GM18526 (cell line): ENCODE results near the gene TOMM6.

Experiments used
- POLR2A ChIP-seq: IDR thresholded peaks from 3 replicates; pipeline ENCODE4 v1.6.1; 2011; ENCODE audit not compliant: insufficient read length; ENCODE audit errors: extremely low read depth

TOMM6 gene

DNA sequence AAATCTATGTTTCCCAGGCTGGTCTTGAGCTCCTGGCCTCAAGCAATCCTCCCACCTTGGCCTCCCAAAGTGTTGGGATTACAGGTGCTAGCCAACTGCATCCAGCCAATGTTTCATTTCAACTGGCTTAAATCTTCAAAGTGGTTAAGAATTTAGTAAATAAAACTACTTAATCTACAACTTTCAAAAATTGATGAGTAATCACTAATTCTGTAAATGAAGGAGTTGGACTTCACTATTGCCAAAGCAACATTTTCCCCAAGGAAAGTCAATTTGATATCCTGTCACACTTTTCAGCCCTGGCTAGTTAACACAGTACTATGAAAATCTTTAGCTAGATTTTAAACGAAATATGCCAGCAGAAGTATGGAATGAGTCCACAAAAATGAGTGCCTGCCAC, 3.8 kb downstream of the TOMM6 start:
- TF ChIP-seq POLR2A: no peak

DNA sequence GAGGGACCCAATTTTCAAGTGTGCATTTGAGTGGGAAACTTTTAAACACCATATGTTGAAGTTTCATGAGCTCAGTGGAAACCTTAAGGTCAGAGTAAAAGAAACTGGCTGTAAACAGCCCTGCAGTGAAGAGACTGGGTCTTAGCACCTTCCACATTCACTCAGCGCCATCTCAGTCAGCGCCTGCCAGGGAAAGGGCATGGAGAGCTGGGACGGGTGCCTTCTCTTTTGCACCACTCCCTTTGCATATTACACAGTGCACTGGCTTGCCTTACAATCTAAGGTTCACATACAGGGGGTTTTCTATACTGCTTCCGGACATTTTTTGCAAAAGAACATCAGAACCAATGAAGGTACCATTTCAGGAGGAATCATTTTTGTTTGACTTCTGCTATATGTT, 4.5 kb downstream of the TOMM6 start:
- no peak for TF ChIP-seq POLR2A

GRCh38 chr6:41796474-41796873, 9.0 kb downstream of the TOMM6 start:
- TF ChIP-seq POLR2A: no peak

DNA sequence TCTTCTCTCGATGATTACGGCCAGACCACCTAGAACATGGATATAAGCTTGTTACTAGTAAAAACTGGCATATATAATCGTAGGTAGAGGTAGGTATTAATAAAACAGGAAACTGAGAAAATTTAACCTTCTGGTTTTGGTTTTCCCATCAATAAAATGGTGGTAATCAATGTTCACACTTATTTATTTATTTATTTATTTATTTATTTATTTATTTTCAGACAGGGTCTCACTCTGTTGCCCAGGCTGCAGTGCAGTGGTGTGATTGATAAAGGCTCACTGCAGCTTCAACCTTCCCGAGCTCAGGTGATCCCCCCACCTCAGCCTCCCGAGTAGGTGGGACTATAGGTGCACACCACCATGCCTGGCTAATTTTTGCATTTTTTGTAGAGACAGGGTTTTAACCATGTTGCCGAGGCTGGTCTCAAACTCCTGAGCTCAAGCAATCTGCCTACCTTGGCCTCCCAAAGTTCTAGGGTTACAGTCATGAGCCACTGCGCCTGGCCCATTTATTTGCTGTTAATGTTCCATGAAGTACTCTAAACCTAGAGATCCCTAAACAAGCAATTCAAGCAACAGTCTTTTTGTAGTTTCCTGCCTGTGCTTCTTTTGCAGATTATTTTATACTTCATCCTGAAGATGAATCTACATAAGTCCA, 11.5 kb downstream of the TOMM6 start:
- TF ChIP-seq POLR2A: no peak

DNA sequence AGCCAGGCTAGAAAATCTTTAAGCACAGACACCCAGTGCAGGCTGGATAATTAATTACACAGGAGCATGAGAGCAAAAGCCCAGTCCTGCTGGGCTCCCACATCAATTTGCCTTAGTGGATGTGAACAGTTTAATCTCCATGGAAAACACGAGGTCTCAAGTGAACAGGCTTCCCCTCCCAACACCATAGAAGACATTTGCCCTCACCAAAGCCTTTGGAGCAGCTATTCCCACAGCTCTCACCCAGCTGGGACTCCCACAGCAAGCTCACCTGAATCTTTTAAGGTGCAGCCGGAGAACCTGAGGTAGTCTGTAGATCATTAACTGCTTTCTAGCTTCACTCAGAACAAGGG, 12.0 kb downstream of the TOMM6 start:
- TF ChIP-seq POLR2A: no peak

GRCh38 chr6:41801380-41801779, 13.9 kb downstream of the TOMM6 start:
- no peak for TF ChIP-seq POLR2A

GRCh38 chr6:41805830-41806774, 18.6 kb downstream of the TOMM6 start:
- TF ChIP-seq POLR2A: no peak

- TF ChIP-seq POLR2A: no peak
These were observed 23.6 kb downstream of the TOMM6 start for GRCh38 chr6:41811095-41811494.

DNA sequence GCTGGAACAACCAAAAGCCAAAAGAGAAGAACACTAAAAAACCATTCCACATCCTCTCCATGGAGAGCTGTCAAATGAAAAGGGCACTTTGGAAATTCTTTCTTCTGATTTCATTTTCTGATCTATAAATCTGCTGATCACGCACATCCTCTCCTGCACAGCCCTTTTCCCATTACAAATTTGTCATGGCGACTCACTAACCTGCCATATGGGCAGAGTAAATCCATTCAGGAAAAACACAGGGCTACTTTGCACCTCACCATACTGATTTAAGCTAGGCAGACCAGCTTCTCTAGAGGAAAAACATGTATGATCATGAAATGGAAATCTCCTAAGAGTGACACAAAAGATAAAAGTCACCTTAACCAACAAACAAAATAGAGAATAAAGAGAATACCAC, 26.0 kb downstream of the TOMM6 start:
- no peak for TF ChIP-seq POLR2A

- TF ChIP-seq POLR2A: no peak
These were observed 26.5 kb downstream of the TOMM6 start for GRCh38 chr6:41813956-41814355.

DNA sequence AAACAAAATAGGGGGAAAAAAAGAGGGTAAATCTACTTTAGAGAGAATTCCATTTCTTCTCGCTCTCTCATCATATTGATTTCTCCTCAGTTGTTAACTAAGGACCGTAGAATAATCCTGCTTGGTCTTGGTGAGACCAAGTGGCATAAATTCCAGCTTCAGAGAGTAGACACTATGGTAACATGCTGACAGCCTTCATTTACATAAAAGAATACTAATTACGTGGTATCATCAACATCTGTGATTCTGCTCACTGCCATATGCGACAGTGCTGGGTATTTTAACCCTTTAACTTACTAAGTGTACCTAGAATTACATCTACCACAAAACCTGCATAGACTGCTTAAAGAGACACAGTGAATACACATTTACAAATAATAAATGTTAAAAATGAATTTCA, 27.1 kb downstream of the TOMM6 start:
- TF ChIP-seq POLR2A: no peak

DNA sequence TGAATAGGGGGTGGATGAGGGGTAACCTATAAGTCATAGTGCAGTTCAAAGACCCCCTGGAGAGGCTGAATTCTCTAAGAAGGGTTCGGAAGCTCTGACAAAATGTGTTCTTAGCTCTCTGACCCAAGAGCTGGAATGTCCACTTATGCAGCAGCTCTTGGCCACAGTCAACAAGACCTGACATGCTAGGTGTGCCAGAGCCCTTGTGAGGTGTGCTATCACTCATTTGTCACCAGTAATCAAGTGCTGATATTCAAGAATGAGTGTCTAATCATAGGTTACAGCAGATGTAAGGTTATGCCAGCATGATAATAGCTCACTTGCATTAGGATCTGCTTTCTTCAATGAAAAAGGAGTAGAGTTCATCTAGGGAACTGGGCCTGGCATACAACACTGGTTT, 28.1 kb downstream of the TOMM6 start:
- no peak for TF ChIP-seq POLR2A

DNA sequence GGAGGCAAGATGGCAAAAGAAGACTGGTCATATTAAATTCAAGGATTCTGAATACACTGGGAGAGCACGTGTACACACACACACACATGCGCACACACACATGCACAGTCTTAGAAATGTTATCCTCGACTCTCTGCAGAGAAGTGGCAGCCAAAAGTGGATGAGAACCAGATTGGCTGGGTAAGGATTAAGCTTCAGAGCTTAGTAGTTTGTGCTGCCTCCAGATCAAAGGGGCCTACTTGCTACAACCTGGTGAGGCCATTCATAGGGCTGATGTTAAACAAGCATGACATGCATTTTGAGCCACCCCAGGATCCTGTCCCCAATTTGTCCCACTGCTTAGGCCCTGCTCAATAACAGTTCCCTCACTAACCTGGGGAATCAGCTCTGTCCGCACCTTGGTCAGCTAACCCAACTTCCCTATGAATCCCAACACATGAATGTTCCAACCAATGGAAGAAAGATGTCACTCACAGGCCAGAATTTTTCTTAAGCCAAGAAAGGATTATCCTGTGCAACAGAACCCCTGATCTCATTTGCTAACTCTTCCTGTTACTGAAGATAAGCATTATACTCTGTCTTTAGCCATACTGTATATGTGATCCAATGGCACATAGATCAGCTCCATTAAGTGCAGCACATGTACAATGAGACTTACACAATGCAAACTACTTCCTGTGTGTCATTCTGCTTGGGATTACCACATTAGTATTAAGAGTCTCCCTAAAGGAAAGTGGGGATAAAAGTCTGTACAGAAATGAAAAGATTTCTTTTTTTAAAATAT, 31.0 kb downstream of the TOMM6 start:
- no peak for TF ChIP-seq POLR2A

- no peak for TF ChIP-seq POLR2A
These were observed 33.8 kb downstream of the TOMM6 start for GRCh38 chr6:41821266-41821665.

DNA sequence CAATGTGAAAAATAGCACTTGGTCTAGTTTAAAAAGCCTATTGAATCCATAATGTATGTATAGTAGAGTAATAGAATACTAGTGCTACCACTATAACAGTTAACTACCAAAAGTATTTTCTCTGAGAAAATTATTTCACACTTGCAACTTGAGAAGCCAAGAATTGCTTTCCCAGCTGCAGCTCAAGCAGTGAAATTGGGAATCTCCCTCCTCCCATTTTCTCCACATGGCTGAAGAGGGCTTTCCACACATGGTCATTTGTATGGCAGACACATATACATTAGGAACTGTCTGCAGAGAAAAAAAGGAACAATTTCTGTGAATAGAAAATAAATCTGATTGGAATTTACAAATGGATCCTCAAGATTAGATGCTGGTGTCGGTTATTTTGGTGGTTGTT, 34.5 kb downstream of the TOMM6 start:
- no peak for TF ChIP-seq POLR2A

- no peak for TF ChIP-seq POLR2A
These were observed 35.7 kb downstream of the TOMM6 start for GRCh38 chr6:41823178-41823577.
